Measurements from ENCODE around the gene ELP4. TPM values are rescaled to one million over a fixed set of nuclear protein-coding genes. Genes with fewer than 3 reads are reported as not detected.

The ELP4 gene
- total RNA-seq, 4 donors from 2014 or later: 28.5 to 37.6 (median 32.3) TPM

GRCh38 chr11:31608995-31609394 is 99.4 kb downstream of the ELP4 start:
- Histone ChIP-seq H3K27me3 (no peaks in the 10 kb centered on the region), H3K36me3 (no peaks in the 10 kb centered on the region), H3K4me1 (no peaks in the 10 kb centered on the region), H3K9me3 (no peaks in the 10 kb centered on the region), H3K27ac (no peak overlapping the region), H3K4me3 (no peak overlapping the region)
- DNase-seq (ENCODE audit: low spot score in 2 of 2): no peak
- TF ChIP-seq POLR2A (IDR thresholded peaks at IDR 0.05): no peak
- no peak for TF ChIP-seq CTCF (IDR thresholded peaks at IDR 0.05)
- TF ChIP-seq POLR2AphosphoS5 (IDR thresholded peaks at IDR 0.05): no peak
- no peak for TF ChIP-seq EP300 (IDR thresholded peaks at IDR 0.05)
- WGBS: 96% methylated on average over 7 of the region's 8 CpGs

GRCh38 chr11:31610544-31610943 is 101.0 kb downstream of the ELP4 start:
- no peak for TF ChIP-seq POLR2A (IDR thresholded peaks at IDR 0.05)
- TF ChIP-seq POLR2AphosphoS5 (IDR thresholded peaks at IDR 0.05): no peak
- no peak for TF ChIP-seq CTCF (IDR thresholded peaks at IDR 0.05)
- no peak for TF ChIP-seq EP300 (IDR thresholded peaks at IDR 0.05)

GRCh38 chr11:31617246-31617645 is 107.7 kb downstream of the ELP4 start:
- Histone ChIP-seq H3K36me3 (no peaks in the 10 kb centered on the region), H3K27ac (no peak overlapping the region), H3K4me3 (no peak overlapping the region), H3K27me3 (no peaks in the 10 kb centered on the region), H3K9me3 (no peaks in the 10 kb centered on the region), H3K4me1 (no peaks in the 10 kb centered on the region)
- DNase-seq (ENCODE audit: low spot score in 2 of 2): no peak
- TF ChIP-seq POLR2AphosphoS5 (IDR thresholded peaks at IDR 0.05) (no peak), POLR2A (IDR thresholded peaks at IDR 0.05) (no peak), CTCF (IDR thresholded peaks at IDR 0.05) (no peak), EP300 (IDR thresholded peaks at IDR 0.05) (no peak)

More at GRCh38 chr11:31610544-31610943, 101.0 kb downstream of the ELP4 start:
- no peak for DNase-seq (ENCODE audit: low spot score in 2 of 2)
- Histone ChIP-seq H3K27ac (no peak overlapping the region), H3K36me3 (no peaks in the 10 kb centered on the region), H3K4me1 (no peaks in the 10 kb centered on the region), H3K27me3 (no peaks in the 10 kb centered on the region), H3K9me3 (no peaks in the 10 kb centered on the region), H3K4me3 (no peak overlapping the region)

- Histone ChIP-seq H3K36me3 (no peaks in the 10 kb centered on the region), H3K4me3 (no peak overlapping the region), H3K27me3 (no peaks in the 10 kb centered on the region), H3K9me3 (no peaks in the 10 kb centered on the region), H3K4me1 (no peaks in the 10 kb centered on the region), H3K27ac (no peak overlapping the region)
- TF ChIP-seq EP300 (IDR thresholded peaks at IDR 0.05) (no peak), POLR2AphosphoS5 (IDR thresholded peaks at IDR 0.05) (no peak), CTCF (IDR thresholded peaks at IDR 0.05) (no peak), POLR2A (IDR thresholded peaks at IDR 0.05) (no peak)
- no peak for DNase-seq (ENCODE audit: low spot score in 2 of 2)
These were observed 110.4 kb downstream of the ELP4 start for GRCh38 chr11:31619980-31620379.

- TF ChIP-seq POLR2AphosphoS5 (IDR thresholded peaks at IDR 0.05) (no peak), CTCF (IDR thresholded peaks at IDR 0.05) (no peak)
- Histone ChIP-seq H3K4me1 (no peaks in the 10 kb centered on the region), H3K36me3 (no peaks in the 10 kb centered on the region), H3K27me3 (no peaks in the 10 kb centered on the region), H3K9me3 (no peaks in the 10 kb centered on the region), H3K27ac (no peak overlapping the region), H3K4me3 (no peak overlapping the region)
- no peak for DNase-seq (ENCODE audit: low spot score in 2 of 2)
These were observed 110.9 kb downstream of the ELP4 start for GRCh38 chr11:31620434-31620833.
